Activated T-cell treated with anti-CD3 and anti-CD28 coated beads, Interleukin-2, amount 50 U/mL, for 48 hours (primary cell): ENCODE results near the gene QRICH2.

Source experiments
- DNase-seq, 2 experiments: peaks; one replicate each; pipeline ENCODE4 v3.0.0-alpha.2; 2020

Gene QRICH2

DNA sequence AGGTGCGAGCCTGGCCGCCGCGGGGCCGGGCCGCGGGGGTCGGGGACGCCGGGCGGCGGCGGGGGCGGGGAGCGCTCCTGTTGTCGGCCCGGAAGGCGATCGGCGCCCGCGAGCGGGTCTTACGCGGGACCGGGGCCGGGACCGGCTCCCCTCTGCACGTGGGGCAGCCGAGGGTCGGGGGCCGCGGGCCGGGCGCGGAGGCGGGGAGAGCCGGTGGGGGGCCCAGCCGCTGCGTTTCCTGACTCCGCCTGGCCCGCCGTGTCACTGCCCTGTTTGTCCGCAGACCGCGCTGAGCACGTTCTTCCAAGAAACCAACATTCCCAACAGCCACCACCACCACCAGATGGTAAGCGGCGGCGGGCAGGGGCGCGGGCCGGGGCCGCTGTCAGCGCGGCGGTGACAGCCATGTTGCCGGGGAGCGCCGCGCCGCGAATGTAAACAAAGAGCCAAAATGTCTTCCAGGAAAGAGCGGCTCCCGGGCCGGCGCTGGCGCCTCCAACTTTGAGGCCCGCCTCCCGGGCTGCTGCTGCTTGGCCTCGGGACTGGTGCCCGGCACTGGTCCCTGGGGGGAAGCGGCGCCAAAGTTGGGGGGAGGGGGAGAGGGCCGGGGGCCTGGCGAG is 42.3 kb downstream of the QRICH2 start:
- peak; percentile 63 to 69 for DNase-seq

- peak; percentile 99 for DNase-seq
These were observed 43.1 kb downstream of the QRICH2 start, which contains the start of gene UBALD2 for GRCh38 chr17:76264755-76265623. Gene UBALD2, plus strand, starts transcription at chr17:76265348. Its CDS starts 158 bp downstream, at chr17:76265506.

- DNase-seq, result peak in 1 of 2 experiments; percentile 53
These were observed 43.7 kb downstream of the QRICH2 start for GRCh38 chr17:76264425-76264754.

GRCh38 chr17:76263896-76264295 is 44.2 kb downstream of the QRICH2 start:
- DNase-seq, result no peak

GRCh38 chr17:76262732-76263344 is 45.2 kb downstream of the QRICH2 start:
- peak in 1 of 2 experiments; percentile 54 for DNase-seq

- DNase-seq, result peak in 1 of 2 experiments; percentile 36
These were observed 46.5 kb downstream of the QRICH2 start for GRCh38 chr17:76261421-76262215.

DNA sequence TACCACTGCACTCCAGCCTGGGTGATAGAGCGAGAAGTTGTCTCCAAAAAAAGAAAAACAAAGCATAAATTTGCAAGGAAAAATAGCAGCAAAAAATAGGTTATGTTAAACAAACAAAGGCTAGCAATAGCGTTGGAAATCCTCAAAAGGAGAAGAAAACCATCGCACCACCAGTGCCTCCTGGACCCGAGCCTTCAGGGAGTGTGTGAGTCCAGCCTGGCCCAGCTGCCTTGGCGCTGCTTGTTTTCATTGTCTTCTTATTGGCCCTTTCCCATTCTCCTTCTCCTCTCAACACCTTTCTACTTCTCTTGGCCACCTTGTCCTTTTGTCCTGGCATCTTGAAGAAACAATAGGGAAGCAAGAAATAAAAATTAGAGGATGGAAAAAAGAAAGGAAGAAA is 47.4 kb downstream of the QRICH2 start:
- no peak for DNase-seq

DNA sequence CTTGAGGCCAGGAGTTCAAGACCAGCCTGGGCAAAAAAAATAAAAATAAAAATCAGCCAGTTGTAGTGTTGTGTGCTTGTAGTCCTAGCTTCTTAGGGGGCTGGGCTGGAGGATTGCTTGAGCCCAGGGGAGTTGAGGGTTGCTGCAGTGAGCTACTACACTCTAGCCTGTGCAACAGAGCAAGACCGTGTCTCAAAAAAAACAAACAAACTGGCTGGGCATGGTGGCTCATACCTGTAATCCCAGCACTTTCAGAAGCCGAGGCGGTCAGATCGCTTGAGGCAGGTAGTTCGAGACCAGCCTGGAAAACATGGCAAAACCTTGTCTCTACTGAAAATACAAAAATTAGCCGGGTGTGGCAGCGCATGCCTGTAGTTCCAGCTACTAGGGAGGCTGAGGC is 47.9 kb downstream of the QRICH2 start:
- DNase-seq, result no peak

GRCh38 chr17:76256430-76257050 is 51.5 kb downstream of the QRICH2 start:
- DNase-seq, result peak; percentile 74 to 79

- DNase-seq, result peak in 1 of 2 experiments; percentile 34
These were observed 52.2 kb downstream of the QRICH2 start for GRCh38 chr17:76255801-76256429.

GRCh38 chr17:76254275-76254674 is 53.8 kb downstream of the QRICH2 start:
- peak in 1 of 2 experiments; percentile 4 for DNase-seq

DNA sequence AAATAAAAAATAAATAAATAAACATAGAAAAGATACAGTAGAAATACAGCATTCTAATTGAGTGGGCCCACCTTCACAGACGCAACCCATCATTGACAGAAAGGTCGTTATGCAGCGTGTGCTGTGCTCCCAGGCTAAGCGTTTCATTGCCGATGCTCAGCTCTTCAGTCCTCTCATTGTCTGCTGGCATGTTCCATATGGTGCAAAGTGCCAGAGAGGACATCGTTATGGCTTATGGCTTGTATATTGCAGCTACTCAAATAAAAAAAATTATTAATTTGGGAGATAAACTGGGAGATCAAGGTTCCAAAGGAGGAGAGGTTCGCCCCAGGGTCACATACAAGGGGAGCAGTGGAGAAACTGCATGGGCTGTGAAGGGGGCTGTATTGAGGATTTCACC is 54.2 kb downstream of the QRICH2 start:
- DNase-seq, result no peak

DNA sequence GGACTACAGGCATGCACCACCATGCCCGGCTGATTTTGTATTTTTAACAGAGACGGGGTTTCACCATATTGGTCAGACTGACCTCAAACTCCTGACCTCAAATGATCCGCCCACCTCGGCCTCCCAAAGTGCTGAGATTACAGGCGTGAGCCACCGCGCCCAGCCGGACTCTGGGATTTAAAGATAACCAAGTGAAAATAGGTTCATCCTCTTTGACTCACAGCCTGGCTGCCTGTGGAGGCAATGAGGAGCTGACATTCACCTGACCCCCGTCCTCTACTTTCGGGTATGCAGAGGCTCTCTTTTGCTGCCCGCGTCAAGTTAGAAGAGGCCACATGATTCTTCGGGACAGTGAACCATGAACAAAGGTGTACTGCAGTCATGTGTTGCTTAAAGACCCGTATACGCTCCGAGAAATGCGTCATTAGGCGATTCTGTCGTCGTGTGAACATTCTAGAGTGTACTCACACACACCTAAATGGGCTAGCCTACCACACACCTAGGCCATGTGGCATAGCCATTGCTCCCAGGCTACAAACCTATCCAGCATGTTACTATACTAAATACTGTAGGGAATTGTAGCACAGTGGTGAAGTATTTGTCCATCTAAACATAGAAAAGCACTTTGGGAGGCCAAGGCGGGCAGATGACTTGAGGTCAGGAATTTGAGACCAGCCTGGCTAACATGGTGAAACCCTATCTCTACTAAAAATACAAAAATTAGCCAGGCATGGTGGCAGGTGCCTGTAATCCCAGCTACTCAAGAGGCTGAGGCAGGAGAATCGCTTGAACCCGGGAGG is 54.9 kb downstream of the QRICH2 start:
- DNase-seq, result peak in 1 of 2 experiments; percentile 29

GRCh38 chr17:76252040-76252954 is 55.8 kb downstream of the QRICH2 start:
- peak; percentile 69 to 70 for DNase-seq

- no peak for DNase-seq
These were observed 56.5 kb downstream of the QRICH2 start for GRCh38 chr17:76251478-76252039.

DNA sequence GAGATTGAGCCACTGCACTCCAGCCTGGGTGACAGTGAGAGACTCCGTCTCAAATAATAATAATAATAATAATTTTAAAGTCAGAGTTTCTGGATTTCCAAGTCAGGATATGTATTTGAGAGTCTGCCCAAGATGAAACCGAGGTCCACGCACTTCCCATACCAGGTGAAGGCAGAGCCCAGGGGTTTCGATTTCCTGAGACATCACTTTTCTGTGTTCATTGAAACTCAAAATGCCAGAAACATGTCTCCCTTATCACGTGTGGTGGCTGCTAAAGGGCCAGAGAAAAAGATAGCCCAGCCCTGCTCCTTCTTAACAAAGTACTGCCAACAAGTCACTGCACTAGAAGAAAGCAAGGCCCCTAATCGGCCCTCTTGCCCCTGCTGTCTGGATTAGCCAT is 57.9 kb downstream of the QRICH2 start:
- DNase-seq, result peak in 1 of 2 experiments; percentile 6

DNA sequence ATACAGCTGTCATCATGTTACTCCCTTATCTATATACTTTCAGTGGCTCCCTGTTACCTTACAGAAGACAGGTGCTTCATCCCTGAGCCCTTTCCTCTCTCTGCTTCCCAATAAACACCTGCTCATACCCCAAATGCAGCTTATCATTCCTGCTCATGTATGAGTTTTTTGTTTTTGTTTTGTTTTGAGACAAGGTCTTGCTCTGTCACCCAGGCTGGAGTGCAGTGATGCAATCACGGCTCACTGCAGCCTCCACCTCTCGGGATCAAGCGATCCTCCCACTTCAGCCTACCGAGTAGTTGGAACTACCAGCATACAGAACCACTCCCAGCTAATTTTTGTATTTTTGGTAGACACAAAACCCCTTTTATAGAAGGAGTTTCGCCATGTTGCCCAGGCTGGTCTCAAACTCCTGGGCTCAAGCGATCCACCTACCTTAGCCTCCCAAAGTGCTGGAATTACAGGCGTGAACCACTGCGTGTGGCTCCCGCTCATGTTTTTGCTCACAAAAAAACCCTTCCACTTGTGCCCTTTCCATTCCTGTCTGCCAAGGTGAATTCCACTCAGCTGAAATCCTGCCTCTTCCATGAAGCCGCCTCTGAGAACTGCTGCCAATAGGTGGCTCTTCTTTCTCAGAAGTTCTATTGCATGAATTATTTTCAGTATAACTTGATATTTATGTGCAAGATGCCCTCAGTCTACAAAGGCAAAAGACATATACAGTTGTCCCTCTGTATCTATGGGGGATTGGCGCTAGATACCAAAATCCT is 59.9 kb downstream of the QRICH2 start:
- peak in 1 of 2 experiments; percentile 12 for DNase-seq

- peak in 1 of 2 experiments; percentile 7 for DNase-seq
These were observed 60.8 kb downstream of the QRICH2 start for GRCh38 chr17:76247304-76247703.
